ENCODE results near the gene SHE.
"Not testable (repeated sequence)": the region's sequence is repeated elsewhere in the genome, so short reads cannot be mapped to it uniquely, and the experiment has no call there.

The SHE gene

GRCh38 chr1:154517661-154518060 lies 15.4 kb upstream of the SHE start:
- in situ Hi-C loops (cut with MboI; ENCODE audit: low sequenced_read_pairs) = no loop called here

GRCh38 chr1:154514066-154514553 lies 11.9 kb upstream of the SHE start:
- in situ Hi-C loops (cut with MboI; ENCODE audit: low sequenced_read_pairs) = no loop called here

- in situ Hi-C loops (cut with MboI; ENCODE audit: low sequenced_read_pairs) = no loop called here
These were observed 10.5 kb upstream of the SHE start for GRCh38 chr1:154512760-154513159.

GRCh38 chr1:154503898-154504297 lies 1.7 kb upstream of the SHE start:
- in situ Hi-C loops (cut with MboI; ENCODE audit: low sequenced_read_pairs) = no loop called here

- in situ Hi-C loops (cut with MboI; ENCODE audit: low sequenced_read_pairs) = no loop called here
These were observed 518 bp upstream of the SHE start for GRCh38 chr1:154502744-154503115.

GRCh38 chr1:154501423-154502065 lies 668 bp downstream of the SHE start:
- in situ Hi-C loops (cut with MboI; ENCODE audit: low sequenced_read_pairs) = no loop called here

- in situ Hi-C loops (cut with MboI; ENCODE audit: low sequenced_read_pairs) = no loop called here
These were observed 1.7 kb downstream of the SHE start for GRCh38 chr1:154500533-154500932.

GRCh38 chr1:154499446-154499845 lies 2.8 kb downstream of the SHE start:
- in situ Hi-C loops (cut with MboI; ENCODE audit: low sequenced_read_pairs) = no loop called here

- in situ Hi-C loops (cut with MboI; ENCODE audit: low sequenced_read_pairs) = no loop called here
These were observed 5.0 kb downstream of the SHE start for GRCh38 chr1:154497026-154497806.

GRCh38 chr1:154496383-154496782 lies 5.8 kb downstream of the SHE start:
- in situ Hi-C loops (cut with MboI; ENCODE audit: low sequenced_read_pairs) = no loop called here

- in situ Hi-C loops (cut with MboI; ENCODE audit: low sequenced_read_pairs) = no loop called here
These were observed 6.5 kb downstream of the SHE start for GRCh38 chr1:154495496-154496273.

- in situ Hi-C loops (cut with MboI; ENCODE audit: low sequenced_read_pairs) = no loop called here
These were observed 8.9 kb downstream of the SHE start for GRCh38 chr1:154493276-154493675.

- in situ Hi-C loops (cut with MboI; ENCODE audit: low sequenced_read_pairs) = no loop called here
These were observed 10.1 kb downstream of the SHE start for GRCh38 chr1:154492115-154492514.

- in situ Hi-C loops (cut with MboI; ENCODE audit: low sequenced_read_pairs) = no loop called here
These were observed 11.9 kb downstream of the SHE start for GRCh38 chr1:154490317-154490716.

GRCh38 chr1:154489695-154490274 lies 12.4 kb downstream of the SHE start:
- in situ Hi-C loops (cut with MboI; ENCODE audit: low sequenced_read_pairs) = no loop called here

GRCh38 chr1:154488922-154489321 lies 13.3 kb downstream of the SHE start:
- in situ Hi-C loops (cut with MboI; ENCODE audit: low sequenced_read_pairs) = no loop called here

GRCh38 chr1:154486756-154487155 lies 15.5 kb downstream of the SHE start:
- in situ Hi-C loops (cut with MboI; ENCODE audit: low sequenced_read_pairs) = not testable (repeated sequence)

GRCh38 chr1:154485910-154486496 lies 16.2 kb downstream of the SHE start:
- in situ Hi-C loops (cut with MboI; ENCODE audit: low sequenced_read_pairs) = no loop called here

- in situ Hi-C loops (cut with MboI; ENCODE audit: low sequenced_read_pairs) = no loop called here
These were observed 17.1 kb downstream of the SHE start for GRCh38 chr1:154485106-154485505.

GRCh38 chr1:154483941-154484803 lies 18.0 kb downstream of the SHE start:
- in situ Hi-C loops (cut with MboI; ENCODE audit: low sequenced_read_pairs) = no loop called here
